HG03469 (cell line): ENCODE measurements around the gene PBX1.
"Not testable (repeated sequence)": the region's sequence is repeated elsewhere in the genome, so short reads cannot be mapped to it uniquely, and the experiment has no call there.

Source experiments
- ATAC-seq: cut with Tn5 transposase; IDR thresholded peaks from one replicate; pipeline ENCODE4 v1.9.1; 2021; ENCODE audit warnings: mild to moderate bottlenecking, moderate library complexity, moderate number of reproducible peaks; ENCODE audit not compliant: unreplicated experiment

The PBX1 gene

DNA sequence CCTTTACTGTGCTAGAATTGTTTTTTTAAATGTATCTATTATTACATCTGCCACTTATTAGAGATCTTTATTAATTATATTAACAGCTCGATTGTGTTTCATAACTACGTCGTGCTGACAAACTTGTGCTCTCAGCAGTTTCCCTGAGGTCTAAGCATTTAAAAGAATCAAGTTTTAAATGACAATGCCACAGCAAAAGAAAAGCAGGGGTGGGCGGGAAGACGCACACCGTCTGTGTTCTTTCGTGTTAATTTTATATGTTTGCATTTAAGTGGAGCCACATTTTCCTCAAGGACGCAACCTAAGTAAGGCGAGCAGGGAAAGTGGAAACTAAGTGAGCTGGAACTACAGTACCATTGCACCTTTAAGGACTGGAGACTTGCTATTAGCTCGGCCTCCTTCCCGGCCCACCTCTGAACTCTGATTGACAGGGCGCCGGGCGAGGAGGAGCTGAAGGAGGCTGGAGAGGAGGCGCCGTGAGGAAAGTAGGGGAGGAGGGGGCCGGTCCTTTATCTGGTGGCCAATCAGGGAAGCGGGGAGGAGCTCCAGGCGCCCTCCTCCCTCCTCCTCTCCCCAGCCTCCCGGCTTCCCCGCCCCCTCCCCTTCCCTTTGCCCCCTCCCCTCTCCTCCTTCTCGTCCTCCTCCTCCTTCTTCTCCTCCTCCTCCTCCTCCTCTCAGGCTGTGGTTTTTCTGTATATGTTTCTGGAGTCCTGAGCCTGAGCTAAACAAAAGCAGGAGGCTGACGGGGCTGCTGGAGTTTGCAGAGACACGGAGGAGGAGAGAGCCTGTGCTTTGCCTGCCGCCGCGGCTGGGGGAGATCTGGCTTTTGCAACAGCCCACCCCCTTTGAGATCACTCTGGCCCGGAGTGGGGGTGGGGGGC is at the start of gene PBX1:
PBX1 (plus strand) TSS at position 724 of the 881 bp plus-strand sequence.
- ATAC-seq, result peak; percentile 100

DNA sequence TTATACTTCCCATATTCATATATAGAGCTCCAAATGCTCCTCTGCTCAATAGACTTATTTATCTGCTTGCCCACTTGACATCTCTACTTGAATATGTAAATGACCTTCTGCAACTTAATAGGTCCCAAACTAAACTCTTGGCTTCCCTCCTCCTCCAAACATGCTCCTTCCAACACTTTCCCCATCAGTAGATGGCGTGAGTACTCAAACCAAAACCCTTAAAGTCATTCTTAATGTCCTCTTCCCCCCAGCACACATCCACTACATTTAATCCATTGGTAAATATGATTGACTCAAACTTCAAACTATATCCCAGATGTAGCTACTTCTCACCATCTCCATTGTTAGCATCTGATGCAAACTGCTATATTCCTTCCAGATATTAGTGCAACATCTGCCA is 48.5 kb upstream of the PBX1 start:
- no peak for ATAC-seq

DNA sequence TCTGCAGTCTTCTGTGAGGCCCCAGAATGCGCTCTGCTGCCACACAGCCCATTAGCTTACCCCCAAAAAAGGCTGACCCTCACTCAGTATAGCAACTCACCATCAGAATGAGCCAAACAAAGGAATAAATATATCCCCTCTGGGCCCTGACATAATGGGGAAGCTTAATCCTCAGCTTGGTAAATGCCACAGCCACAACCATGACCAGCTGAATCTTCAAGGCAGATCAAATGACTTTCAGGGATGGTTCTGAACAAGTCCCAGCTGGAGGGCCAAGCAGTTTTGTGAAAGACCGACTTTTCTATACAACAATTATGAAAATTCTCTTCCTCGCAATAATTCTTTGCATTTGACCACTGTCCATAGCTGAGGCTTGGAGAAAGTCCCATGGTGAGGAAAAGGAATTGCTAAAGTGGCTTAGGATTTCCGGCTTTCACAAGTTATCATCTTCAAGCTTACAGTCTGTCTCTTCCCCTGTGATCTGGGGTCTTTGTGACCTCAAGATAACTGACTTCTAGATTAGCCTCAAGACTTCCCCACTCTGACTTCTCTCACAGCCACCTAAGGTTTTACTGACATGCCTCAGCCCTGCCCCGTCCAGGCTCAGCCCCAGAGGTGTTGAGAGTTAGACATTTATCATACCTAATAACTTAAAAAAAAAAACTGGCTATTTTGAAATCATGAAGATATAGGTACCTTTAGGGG is 47.8 kb upstream of the PBX1 start:
- ATAC-seq, result no peak

DNA sequence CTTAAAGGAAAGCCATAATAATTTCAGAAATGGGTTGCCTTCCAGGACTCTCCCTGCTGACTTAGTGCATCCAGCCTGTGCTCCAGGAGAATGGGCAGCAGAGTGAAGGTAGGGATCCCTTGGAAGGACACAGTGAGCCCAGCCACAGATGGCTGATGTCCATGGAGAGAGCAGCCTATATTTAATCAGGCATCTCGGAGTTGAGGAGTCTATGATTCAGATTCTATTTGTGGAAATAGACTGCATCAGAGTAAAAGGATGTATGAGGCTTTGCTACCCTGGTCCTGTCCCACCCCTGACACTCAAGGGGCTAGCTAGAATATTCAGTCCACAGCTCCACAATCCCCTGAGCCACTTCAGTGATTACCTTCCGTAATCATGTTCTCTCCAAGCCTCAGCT is 43.8 kb upstream of the PBX1 start:
- no peak for ATAC-seq

DNA sequence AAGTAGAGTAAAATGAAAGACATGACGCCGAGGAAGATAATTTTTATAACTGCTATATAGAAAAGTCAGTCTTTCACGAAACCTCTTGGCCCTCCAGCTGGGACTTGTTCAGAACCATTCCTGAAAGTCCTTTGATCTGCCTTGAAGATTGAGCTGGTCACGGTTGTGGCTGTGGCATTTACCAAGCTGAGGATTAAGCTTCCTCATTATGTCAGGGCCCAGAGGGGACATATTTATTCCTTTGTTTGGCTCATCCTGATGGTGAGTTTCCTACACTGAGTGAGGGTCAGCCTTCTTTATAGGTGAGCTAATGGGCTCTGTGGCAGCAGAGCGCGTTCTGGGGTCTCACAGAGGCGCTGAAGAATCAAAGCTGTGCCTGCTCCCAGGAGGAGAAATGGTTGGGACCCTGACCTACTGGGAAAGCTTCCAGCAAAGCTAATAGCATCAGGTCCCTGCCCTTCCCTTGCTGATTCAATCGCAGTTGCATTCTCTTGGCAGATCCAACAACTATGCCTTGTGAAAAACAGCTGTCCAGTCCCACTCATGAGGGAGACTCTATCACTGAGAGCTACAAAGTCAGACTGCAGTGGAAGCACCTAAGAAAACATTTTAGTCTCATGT is 43.2 kb upstream of the PBX1 start:
- ATAC-seq, result no peak

DNA sequence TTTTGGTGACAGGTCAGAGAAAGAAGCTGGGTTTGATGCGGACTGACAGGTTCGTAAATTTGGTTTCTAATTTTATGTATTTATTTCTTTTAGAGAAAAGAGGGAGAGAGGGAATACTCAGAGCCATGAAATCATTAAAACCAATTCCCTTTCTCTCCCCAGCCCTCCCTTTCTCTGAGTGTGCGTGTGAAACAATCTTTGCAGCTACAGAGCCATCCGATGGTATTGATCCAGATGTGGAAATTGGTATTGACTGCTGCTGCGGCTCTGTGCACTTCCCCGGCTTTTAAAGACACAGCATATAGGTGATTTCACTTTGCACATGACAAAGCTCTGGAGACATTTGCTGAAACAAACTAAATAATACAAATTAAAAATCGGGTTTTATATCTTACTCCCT is 42.4 kb upstream of the PBX1 start:
- no peak for ATAC-seq

DNA sequence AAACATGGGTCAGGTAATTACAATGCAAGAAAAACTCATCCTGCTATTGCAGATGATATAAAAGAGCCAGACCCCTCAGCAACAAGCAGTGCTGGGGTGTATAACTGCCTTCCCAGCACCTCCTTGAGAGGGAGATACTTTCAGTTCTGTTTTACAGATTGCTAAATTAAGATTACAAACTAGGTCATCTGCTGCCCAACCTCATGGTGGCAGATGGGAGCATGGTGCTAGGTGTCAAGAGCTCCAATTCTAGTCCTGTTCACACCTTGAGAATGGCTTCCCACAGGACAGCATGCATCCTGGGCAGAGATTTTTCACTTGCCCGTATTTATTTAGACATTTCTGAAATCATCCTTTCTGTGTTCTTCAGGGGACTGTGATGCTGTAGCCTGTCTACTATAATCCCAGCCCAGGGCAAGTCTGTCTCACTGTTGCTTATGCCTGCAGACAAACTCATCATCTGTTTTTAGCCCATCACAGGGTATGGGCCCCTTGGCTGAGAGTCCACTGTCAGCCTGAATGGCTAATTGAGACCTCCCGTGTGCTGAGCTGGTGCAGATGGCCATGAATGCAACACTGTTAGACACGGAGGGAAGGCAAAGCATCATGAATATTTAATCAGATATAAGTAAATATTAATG is 40.2 kb upstream of the PBX1 start:
- ATAC-seq, result no peak

DNA sequence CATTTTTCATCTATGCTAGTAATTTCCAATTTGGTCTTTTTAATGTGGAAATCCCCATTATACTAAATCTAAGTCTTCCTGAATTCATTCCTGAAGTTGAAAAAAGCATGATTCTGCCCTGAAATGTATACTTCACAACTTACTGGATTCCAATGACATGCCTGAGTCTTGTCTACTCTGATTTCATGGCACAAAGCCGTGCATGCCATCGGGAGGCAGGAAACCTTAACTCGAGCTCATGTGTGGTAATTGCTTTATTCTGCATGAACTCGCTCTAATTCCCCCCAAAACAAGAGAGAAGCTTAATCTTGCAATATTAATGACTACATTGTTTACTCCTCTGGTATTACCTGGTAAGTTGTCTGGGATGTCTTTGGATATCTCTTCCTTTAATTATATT is 39.6 kb upstream of the PBX1 start:
- no peak for ATAC-seq

DNA sequence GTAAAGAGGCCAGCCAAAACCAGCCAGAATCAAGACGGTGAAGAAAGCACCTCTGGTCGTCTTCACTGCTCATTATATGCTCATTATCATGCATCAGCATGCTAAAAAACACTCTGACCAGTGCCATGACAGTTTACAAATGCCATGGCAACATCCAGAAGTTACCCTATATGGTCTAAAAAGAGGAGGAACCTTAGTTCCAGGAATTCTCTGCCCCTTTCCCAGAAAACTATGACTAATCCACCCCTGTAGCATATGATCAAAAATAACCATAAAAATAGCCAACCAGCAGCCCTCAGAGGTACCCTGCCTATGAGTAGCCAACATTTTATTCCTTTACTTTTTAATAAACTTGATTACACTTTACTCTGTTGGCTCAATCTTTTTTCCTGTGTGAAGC is 34.2 kb upstream of the PBX1 start:
- ATAC-seq, result no peak

DNA sequence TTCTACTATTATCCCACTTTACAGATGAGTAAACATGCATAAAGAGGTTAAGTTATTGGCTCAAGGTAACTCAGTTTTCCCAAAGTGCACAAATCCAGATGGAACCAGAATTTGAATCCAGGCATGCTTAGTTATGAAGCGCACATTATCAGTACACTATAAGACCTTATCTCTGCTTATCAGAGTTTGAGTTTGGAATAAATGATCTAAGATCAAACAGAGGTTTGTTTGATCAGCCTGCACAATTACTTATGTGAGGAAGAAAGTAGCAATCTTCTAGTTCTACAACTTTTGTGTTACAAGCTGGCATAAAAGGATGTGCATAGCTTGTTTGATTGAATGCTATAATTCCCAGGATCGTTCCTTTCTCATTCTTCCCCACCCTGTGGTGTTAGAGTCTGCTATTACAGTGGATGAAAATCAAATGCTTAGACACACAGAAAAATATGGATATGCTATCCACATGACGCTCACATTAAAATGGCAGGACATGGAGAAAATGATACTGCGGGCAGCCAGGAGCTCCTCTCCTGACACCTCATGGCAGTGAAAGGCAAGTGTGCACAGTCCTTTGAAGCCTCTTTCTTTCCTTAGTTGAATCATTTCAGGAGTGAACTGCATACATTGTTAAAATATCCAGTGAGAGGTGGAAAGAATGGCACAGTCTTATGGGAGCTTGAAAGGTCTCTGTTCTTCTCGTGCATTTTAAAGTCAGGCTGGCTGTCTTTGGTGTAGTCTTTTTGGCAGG is 23.9 kb upstream of the PBX1 start:
- no peak for ATAC-seq

DNA sequence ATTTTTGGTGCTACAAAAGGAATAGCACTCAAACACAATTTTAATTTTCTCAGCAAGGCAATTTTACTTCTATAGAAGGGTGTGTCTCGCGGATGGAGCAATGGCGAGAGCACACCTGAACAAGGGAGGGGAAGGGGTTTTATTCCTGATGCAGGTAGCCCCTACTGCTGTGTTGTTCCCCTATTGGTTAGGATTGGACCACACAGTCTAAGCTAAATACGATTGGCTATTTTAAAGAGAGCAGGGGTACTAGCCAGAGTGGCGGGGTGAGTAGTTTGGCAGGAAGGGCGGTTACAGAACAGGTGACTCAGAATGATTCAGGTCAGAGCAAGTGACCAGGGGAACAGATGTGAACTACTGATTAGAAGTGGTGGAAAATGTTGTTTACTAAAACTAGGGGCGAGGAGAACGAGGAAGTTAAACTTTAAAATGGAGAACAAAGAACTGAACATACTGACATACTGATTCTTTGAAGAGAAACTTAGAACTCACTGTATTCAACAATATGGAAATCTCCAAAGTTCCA is 6.5 kb upstream of the PBX1 start:
- not testable (repeated sequence) for ATAC-seq

DNA sequence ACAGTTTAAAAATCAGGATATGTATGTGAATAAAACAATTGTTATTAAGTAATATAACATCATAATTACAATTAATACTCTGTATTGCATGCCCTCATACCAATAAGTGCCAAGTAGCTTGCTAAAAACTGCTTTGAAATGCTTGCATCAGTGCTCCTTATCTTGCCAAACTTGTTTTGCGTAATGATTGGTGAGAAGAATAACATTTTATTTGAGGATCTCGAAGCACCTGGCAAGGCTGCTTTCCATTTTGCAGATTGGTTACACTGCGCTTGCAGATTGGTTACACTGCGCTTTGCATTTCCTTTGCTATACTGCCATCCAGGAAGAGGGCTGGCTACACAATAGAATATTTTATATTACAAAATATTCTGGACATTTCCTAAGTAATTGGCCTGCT is 1.7 kb upstream of the PBX1 start:
- no peak for ATAC-seq

DNA sequence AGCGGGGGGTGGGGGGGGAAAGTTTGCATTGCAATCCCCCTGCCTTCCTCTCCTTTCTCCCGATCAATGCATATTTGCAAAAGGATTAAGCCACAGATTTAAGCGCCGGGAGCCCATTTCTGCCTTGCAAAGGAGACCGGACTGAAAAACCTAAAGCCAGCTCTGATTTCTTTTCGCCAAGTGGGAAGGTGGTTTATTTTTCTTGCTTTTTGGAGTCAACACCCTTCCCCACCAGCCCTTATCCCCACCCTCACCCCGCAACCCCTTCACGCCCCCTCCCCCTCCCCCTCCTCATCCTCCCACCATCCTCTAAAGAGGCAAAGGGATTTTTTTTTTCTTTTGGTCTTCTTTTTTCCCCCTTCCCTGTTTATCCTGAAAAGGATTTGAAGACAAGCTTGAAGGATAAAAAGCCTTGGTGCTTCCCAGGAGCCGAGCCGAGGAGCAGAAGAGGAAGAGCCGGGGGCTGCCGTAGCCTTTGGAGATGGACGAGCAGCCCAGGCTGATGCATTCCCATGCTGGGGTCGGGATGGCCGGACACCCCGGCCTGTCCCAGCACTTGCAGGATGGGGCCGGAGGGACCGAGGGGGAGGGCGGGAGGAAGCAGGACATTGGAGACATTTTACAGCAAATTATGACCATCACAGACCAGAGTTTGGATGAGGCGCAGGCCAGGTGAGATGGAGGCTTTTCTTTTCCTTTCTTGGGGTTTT is 513 bp downstream of the PBX1 start:
- no peak for ATAC-seq

DNA sequence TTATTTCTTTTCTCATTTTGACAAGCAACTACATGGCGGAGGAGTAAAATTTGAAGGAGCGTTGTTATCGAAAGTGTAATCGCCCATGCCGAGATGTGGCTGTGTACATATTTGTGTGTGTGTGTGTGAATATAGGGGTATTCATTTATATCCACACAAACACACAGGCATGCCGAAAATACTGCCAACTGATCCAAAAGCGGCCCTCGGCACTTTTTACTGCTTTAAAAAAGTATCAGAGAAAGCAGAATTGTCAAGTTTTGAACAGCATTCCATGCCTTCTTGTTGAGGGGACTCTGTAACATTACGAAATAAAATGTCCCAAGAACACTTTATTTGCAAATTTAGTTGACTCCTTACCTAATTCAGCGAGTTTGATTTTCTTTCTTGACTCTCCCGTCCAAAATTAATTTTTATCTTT is 1.1 kb downstream of the PBX1 start:
- no peak for ATAC-seq

DNA sequence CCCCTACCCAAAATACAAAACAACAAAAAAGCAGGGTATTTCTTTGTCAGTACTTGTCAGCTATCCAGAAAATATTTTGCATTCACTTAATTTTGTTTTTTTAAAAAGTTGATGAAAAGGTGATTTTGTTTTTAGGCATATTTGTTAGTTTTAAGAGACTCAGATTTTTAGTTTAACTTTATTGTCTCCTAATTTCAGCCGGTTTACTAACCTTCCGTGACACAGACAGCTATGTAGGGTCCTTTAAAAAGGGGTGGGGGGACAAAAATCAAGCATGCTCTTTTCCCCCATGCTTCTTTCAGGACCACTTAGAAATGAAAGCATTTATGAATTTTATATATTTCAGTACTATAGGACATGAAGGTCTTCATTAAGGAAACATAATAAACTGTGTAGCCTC is 1.6 kb downstream of the PBX1 start:
- no peak for ATAC-seq

DNA sequence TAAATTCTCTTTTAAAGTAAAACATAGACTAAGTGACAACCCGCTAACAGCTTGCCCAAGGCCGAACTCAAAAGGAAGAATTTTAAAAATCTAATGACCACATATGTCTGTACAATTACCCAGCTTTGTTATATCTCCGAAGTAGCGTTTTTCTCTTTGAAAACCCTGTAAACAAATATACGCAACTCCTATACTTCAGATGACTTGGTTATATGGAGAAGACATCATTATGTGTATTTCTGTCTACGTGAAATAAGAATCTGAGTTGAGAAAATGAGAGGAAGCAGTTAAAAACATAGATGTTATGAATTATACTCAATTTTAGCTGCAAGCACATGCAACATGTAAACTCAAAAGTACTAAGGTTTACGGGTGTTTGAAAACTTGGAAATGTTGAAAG is 2.0 kb downstream of the PBX1 start:
- no peak for ATAC-seq

DNA sequence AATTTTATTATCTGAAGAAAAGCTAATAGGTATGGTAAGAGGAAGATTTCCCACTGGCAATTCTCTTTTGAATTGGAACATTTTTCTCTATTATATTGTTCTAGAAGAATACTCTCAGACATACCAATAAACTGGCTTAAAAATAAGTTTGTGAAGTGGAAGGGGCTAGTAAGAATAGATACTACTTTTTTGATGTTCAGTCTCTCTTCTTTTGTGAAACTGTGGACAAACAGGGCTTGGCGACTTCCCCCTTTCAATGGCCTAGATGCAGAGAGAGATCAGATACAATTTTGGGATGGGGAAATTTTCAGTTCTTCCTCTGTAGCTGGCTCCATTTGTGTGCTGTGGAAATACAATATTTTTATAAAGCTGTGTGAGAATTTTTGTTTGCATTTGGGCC is 2.5 kb downstream of the PBX1 start:
- ATAC-seq, result no peak

DNA sequence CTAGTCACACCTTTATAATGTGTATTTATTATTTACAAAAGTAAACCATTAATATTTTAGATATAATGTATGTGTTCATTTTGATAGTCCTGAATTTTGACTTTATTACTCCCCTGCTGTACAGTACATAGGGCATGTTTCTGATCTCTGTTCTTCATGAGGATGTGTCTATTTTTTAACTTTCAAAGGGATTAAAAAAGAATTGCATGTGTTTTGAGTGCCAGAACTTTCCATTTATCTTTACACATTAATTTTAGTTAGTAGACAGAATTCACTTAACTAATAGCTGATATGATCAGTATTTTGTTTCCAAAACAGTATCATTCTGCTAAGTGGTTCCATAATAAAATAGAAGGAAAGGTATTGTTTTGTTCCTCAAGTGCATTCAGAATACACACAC is 3.1 kb downstream of the PBX1 start:
- no peak for ATAC-seq

DNA sequence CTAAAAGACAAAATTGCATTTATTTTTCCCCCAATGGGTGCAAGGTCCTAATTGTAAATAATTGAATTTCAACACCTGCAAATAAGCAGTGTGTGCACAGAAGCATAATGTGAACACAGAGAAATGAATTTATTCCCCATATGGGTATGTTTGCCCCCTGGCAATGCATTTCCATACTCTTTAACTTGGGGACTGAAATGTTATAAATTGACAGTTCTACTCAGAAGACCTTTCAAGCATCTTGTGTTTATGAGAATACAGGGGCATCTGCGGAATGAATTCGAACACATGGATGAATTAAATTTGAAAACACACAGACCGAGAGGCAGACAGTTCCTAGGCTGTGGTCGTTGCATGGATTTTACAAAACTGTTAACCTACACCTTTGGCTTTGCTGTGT is 3.5 kb downstream of the PBX1 start:
- ATAC-seq, result no peak
